Measurements from ENCODE around the gene PARP4. TPM values are rescaled to one million over a fixed set of nuclear protein-coding genes. Genes with fewer than 3 reads are reported as not detected.

PARP4 gene
- total RNA-seq, 1 experiment from 2014 or later: 25.9 TPM

GRCh38 chr13:24500977-24501376 lies 11.6 kb downstream of the PARP4 start:
- no peak for DNase-seq
- no peak overlapping the region for H3K4ac ChIP-seq (ENCODE audit: low read depth, low read length)
- Mint-ChIP-seq H3K27me3 (ENCODE audit: low read depth) (no peaks in the 10 kb centered on the region), H3K27ac (no peak overlapping the region), H3K4me1 (peaks cover 4 to 8% of the 10 kb centered on the region in 2 experiments; a peak in 2 of 4 replicates), H3K4me3 (no peak overlapping the region), H3K36me3 (ENCODE audit: insufficient read depth in 1 of 3, low read depth in 3 of 3) (peaks cover 12 to 31% (median 27%) of the 10 kb centered on the region in 3 experiments; a peak in 6 of 7 replicates), H3K9me3 (no peaks in the 10 kb centered on the region)
- no peak overlapping the region for H2BK5ac ChIP-seq (ENCODE audit: insufficient read length, low read length)
- no peaks in the 10 kb centered on the region for H3K23me2 ChIP-seq (ENCODE audit: insufficient read length, low read depth, low read length, poor library complexity, severe bottlenecking)
- H4K8ac ChIP-seq (replicated peaks; ENCODE audit: insufficient read length, low read depth, low read length): no peak overlapping the region
- no peak overlapping the region for H3T11ph ChIP-seq (ENCODE audit: low read length)
- H4K91ac ChIP-seq (ENCODE audit: insufficient read length, low read depth, low read length): no peak overlapping the region
- no peak overlapping the region for H3K27ac ChIP-seq (ENCODE audit: insufficient read length, low read depth, low read length)
- no peak overlapping the region for H3K18ac ChIP-seq (ENCODE audit: insufficient read length, low read depth, low read length)
- H3K9ac ChIP-seq (ENCODE audit: extremely low read depth, insufficient read length, low read length): no peak overlapping the region
- H3K27me3 ChIP-seq (ENCODE audit: insufficient read depth, low read length): no peaks in the 10 kb centered on the region
- H3K14ac ChIP-seq (ENCODE audit: insufficient read depth, low read length): no peak overlapping the region
- no peak overlapping the region for H2BK12ac ChIP-seq (ENCODE audit: insufficient read length, low read depth, low read length)
- no peak overlapping the region for H4K5ac ChIP-seq (ENCODE audit: insufficient read length, low read depth, low read length)
- H3K4me2 ChIP-seq (ENCODE audit: insufficient read depth, insufficient read length, low read length): no peak overlapping the region
- no peaks in the 10 kb centered on the region for H3K4me1 ChIP-seq (ENCODE audit: insufficient read depth, low read length)
- no peak overlapping the region for H2BK15ac ChIP-seq (ENCODE audit: low read depth, low read length)
- no CpG with 5 or more reads among the region's 2 CpGs for WGBS (ENCODE audit: extremely low coverage, insufficient read length, low lambda C conversion rate)
- H2BK120ac ChIP-seq (ENCODE audit: low read depth, low read length, poor library complexity, severe bottlenecking): no peak overlapping the region
- H3K56ac ChIP-seq (ENCODE audit: insufficient read length, low read depth, low read length): no peak overlapping the region
- H3K79me2 ChIP-seq (ENCODE audit: insufficient read depth, low read length): no peaks in the 10 kb centered on the region
- H3K9me3 ChIP-seq (ENCODE audit: control insufficient read depth, low read depth, low read length): no peaks in the 10 kb centered on the region
- no peak overlapping the region for H3K23ac ChIP-seq (ENCODE audit: insufficient read length, low read depth, low read length)
- H2BK20ac ChIP-seq (ENCODE audit: low read depth, low read length, poor library complexity, severe bottlenecking): no peak overlapping the region
- no peaks in the 10 kb centered on the region for H3K79me1 ChIP-seq (ENCODE audit: insufficient read depth, low read depth, low read length, poor library complexity, severe bottlenecking)
- H4K20me1 ChIP-seq (ENCODE audit: control insufficient read depth, insufficient read depth, insufficient read length): no peaks in the 10 kb centered on the region
- no peak overlapping the region for H2AK5ac ChIP-seq (ENCODE audit: insufficient read length, low read length)
- no peak for TF ChIP-seq CTCF (conservative IDR thresholded peaks at IDR 0.05)
- H2AFZ ChIP-seq (ENCODE audit: low read length): no peak overlapping the region

Measured in H9 (cell line).